ENCODE results near the gene FHIT.

GRCh38 chr3:60998858-60999257, 252.4 kb downstream of the FHIT start:
- TF ChIP-seq CTCF (IDR thresholded peaks at IDR 0.05 in 4 of 5, conservative IDR thresholded peaks at IDR 0.05 in 1 of 5) (no peak), POLR2A (IDR thresholded peaks at IDR 0.05) (no peak)
